GM12874 (cell line): Measurements from ENCODE around the gene ZNF664.

ENCODE experiments used
- CTCF ChIP-seq: IDR thresholded peaks from 2 replicates; pipeline ENCODE4 v1.5.1; 2011; ENCODE audit warnings: low read depth, mild to moderate bottlenecking, control low read depth, low read length, moderate library complexity; ENCODE audit not compliant: insufficient read depth

Gene ZNF664

GRCh38 chr12:124047045-124047566, 74.1 kb downstream of the ZNF664 start:
- no peak for TF ChIP-seq CTCF

- TF ChIP-seq CTCF: no peak
Measured at GRCh38 chr12:124049451-124050094, 76.6 kb downstream of the ZNF664 start.

- 0 out of 2 replicates have a peak, but pooled peaks have one; percentile 22 for TF ChIP-seq CTCF
Measured at GRCh38 chr12:124053851-124054250, 80.8 kb downstream of the ZNF664 start.

GRCh38 chr12:124055066-124055465, 82.1 kb downstream of the ZNF664 start:
- TF ChIP-seq CTCF: no peak

GRCh38 chr12:124057691-124058090, 84.7 kb downstream of the ZNF664 start:
- no peak for TF ChIP-seq CTCF

- no peak for TF ChIP-seq CTCF
Measured at GRCh38 chr12:124059752-124060151, 86.7 kb downstream of the ZNF664 start.
